Stimulated activated CD4-positive, alpha-beta T cell treated with anti-CD3 and anti-CD28 coated beads, Interleukin-1b, Interleukin-23, amount 100 ng/mL, for 24 hours (primary cell): ENCODE results near the gene ITPK1.

Experiments used
- DNase-seq, 4 experiments: peaks; one replicate each; pipeline ENCODE4 v3.0.0-alpha.2; 2020; ENCODE audit warnings: low read depth in 4 of 4, low spot score in 1 of 4

Gene ITPK1

GRCh38 chr14:92994131-92994676, 121.5 kb downstream of the ITPK1 start:
- DNase-seq: no peak

- no peak for DNase-seq
Observed at GRCh38 chr14:92993302-92993701, 122.4 kb downstream of the ITPK1 start.

- DNase-seq: no peak
Observed at GRCh38 chr14:92991536-92991935, 124.2 kb downstream of the ITPK1 start.

GRCh38 chr14:92990456-92991430, 125.0 kb downstream of the ITPK1 start:
- DNase-seq: no peak

- DNase-seq: no peak
Observed at GRCh38 chr14:92988786-92989755, 126.7 kb downstream of the ITPK1 start.

- no peak for DNase-seq
Observed at GRCh38 chr14:92987713-92988510, 127.8 kb downstream of the ITPK1 start.

GRCh38 chr14:92987148-92987570, 128.6 kb downstream of the ITPK1 start:
- no peak for DNase-seq

- no peak for DNase-seq
Observed at GRCh38 chr14:92986254-92987147, 129.2 kb downstream of the ITPK1 start.

- no peak for DNase-seq
Observed at GRCh38 chr14:92985521-92985920, 130.2 kb downstream of the ITPK1 start.

- no peak for DNase-seq
Observed at GRCh38 chr14:92984896-92985295, 130.8 kb downstream of the ITPK1 start.

- no peak for DNase-seq
Observed at GRCh38 chr14:92984082-92984788, 131.5 kb downstream of the ITPK1 start.

- no peak for DNase-seq
Observed at GRCh38 chr14:92982956-92983355, 132.8 kb downstream of the ITPK1 start.

- DNase-seq: no peak
Observed at GRCh38 chr14:92981726-92982125, 134.0 kb downstream of the ITPK1 start.

- no peak for DNase-seq
Observed at GRCh38 chr14:92980866-92981265, 134.9 kb downstream of the ITPK1 start.

- no peak for DNase-seq
Observed at GRCh38 chr14:92978229-92979021, 137.3 kb downstream of the ITPK1 start.

- no peak for DNase-seq
Observed at GRCh38 chr14:92976268-92976667, 139.5 kb downstream of the ITPK1 start.

- DNase-seq: no peak
Observed at GRCh38 chr14:92974541-92975345, 141.0 kb downstream of the ITPK1 start.
